Left forelimb (tissue), 1 donor: ENCODE results near the gene ADRM1.

Experiments used
- DNase-seq: peaks from one replicate; pipeline ENCODE4 v3.0.0-alpha.2; 2018; ENCODE audit warnings: low spot score

Gene ADRM1

GRCh38 chr20:62339647-62340062, 36.9 kb downstream of the ADRM1 start:
- DNase-seq, result no peak

- no peak for DNase-seq
Measured at GRCh38 chr20:62342910-62343309, 40.1 kb downstream of the ADRM1 start.

- no peak for DNase-seq
Measured at GRCh38 chr20:62344092-62344491, 41.3 kb downstream of the ADRM1 start.

- no peak for DNase-seq
Measured at GRCh38 chr20:62344782-62345181, 42.0 kb downstream of the ADRM1 start.

GRCh38 chr20:62345681-62346370, 43.0 kb downstream of the ADRM1 start:
- DNase-seq, result no peak

GRCh38 chr20:62346398-62347150, 43.8 kb downstream of the ADRM1 start:
- DNase-seq, result no peak

- no peak for DNase-seq
Measured at GRCh38 chr20:62347151-62347404, 44.3 kb downstream of the ADRM1 start.

- no peak for DNase-seq
Measured at GRCh38 chr20:62347445-62347844, 44.6 kb downstream of the ADRM1 start.

- DNase-seq, result no peak
Measured at GRCh38 chr20:62348604-62349003, 45.8 kb downstream of the ADRM1 start.

GRCh38 chr20:62349556-62350097, 46.8 kb downstream of the ADRM1 start:
- DNase-seq, result no peak

GRCh38 chr20:62350098-62350628, 47.4 kb downstream of the ADRM1 start:
- no peak for DNase-seq

- DNase-seq, result no peak
Measured at GRCh38 chr20:62350629-62351422, 48.0 kb downstream of the ADRM1 start.

- no peak for DNase-seq
Measured at GRCh38 chr20:62351469-62352401, 48.9 kb downstream of the ADRM1 start.

GRCh38 chr20:62352402-62353288, 49.8 kb downstream of the ADRM1 start:
- DNase-seq, result no peak

GRCh38 chr20:62353289-62354030, 50.7 kb downstream of the ADRM1 start:
- no peak for DNase-seq

- DNase-seq, result no peak
Measured at GRCh38 chr20:62354031-62354808, 51.4 kb downstream of the ADRM1 start.

GRCh38 chr20:62354811-62355341, 52.1 kb downstream of the ADRM1 start:
- DNase-seq, result no peak

- no peak for DNase-seq
Measured at GRCh38 chr20:62355516-62355877, 52.7 kb downstream of the ADRM1 start.
